IMR-90 (cell line): ENCODE results near the gene CRAMP1. TPM values are rescaled to one million over a fixed set of nuclear protein-coding genes. Genes with fewer than 3 reads are reported as not detected.

Experiments
- ATAC-seq: fragments of 200-7000 bp; cut with Tn5 transposase; 2 replicates; pipeline ENCODE4 v1.9.1; 2020; ENCODE audit warnings: low read depth, mild to moderate bottlenecking, moderate library complexity
- BruUV-seq: library from RNA; stranded (reverse); fragments of 400-500 nt; replicated peaks from 2 replicates; lab custom pipeline; 2021; lab: Mats Ljungman, UMichigan
- CTCF ChIA-PET: fragments of 300-600 bp; formaldehyde crosslinking; extraction: SDS; loops from one replicate; lab custom pipeline; 2021; ENCODE audit warnings: antibody characterized with exemption; lab: Yijun Ruan, JAX
- POLR2A ChIA-PET: fragments of 300-600 bp; sonication (Branson Sonifier 250); formaldehyde crosslinking; loops from one replicate; lab custom pipeline; 2022; ENCODE audit warnings: antibody characterized with exemption; ENCODE audit not compliant: unreplicated experiment; lab: Charles Lee
- DNase-seq: peaks from one replicate; pipeline ENCODE4 v3.0.0; 2013
- H2AFZ ChIP-seq: replicated peaks from 2 replicates; pipeline ENCODE3; 2013; ENCODE audit warnings: low read length, mild to moderate bottlenecking; ENCODE audit not compliant: poor library complexity
- H2AK5ac ChIP-seq: 2 replicates; pipeline ENCODE4 v1.6.1; 2013; ENCODE audit warnings: low read depth, low read length, inconsistent platforms
- H2AK9ac ChIP-seq: replicated peaks from 2 replicates; pipeline ENCODE3; 2013; ENCODE audit warnings: mild to moderate bottlenecking, low read depth, low read length, moderate library complexity; ENCODE audit not compliant: poor library complexity
- H2BK120ac ChIP-seq: 2 replicates; pipeline ENCODE4 v1.6.1; 2013; ENCODE audit warnings: low read depth, low read length, inconsistent platforms
- H2BK15ac ChIP-seq: 3 replicates; pipeline ENCODE4 v1.6.1; 2013; ENCODE audit warnings: low read depth, low read length, inconsistent platforms
- H2BK20ac ChIP-seq: 2 replicates; pipeline ENCODE4 v1.6.1; 2013; ENCODE audit warnings: low read depth, mild to moderate bottlenecking, inconsistent platforms, low read length, moderate library complexity
- H2BK5ac ChIP-seq: 2 replicates; pipeline ENCODE4 v1.6.1; 2013; ENCODE audit warnings: mild to moderate bottlenecking, low read depth, low read length, inconsistent platforms; ENCODE audit not compliant: poor library complexity, severe bottlenecking
- H3K14ac ChIP-seq: replicated peaks from 2 replicates; pipeline ENCODE4 v1.6.1; 2013; ENCODE audit warnings: low read depth, low read length, inconsistent platforms
- H3K18ac ChIP-seq: 2 replicates; pipeline ENCODE4 v1.6.1; 2013; ENCODE audit warnings: low read depth, low read length, control low read depth
- H3K23ac ChIP-seq: 2 replicates; pipeline ENCODE4 v1.6.1; 2013; ENCODE audit warnings: low read depth, low read length, inconsistent platforms
- H3K27ac ChIP-seq: 2 replicates; pipeline ENCODE4 v1.5.1; 2013; ENCODE audit warnings: mild to moderate bottlenecking, control low read depth, low read length; ENCODE audit not compliant: insufficient read depth
- H3K27me3 ChIP-seq: 2 replicates; pipeline ENCODE4 v1.6.1; 2013; ENCODE audit warnings: low read length; ENCODE audit not compliant: control insufficient read depth, insufficient read depth
- H3K36me3 ChIP-seq: 2 replicates; pipeline ENCODE4 v1.6.1; 2013; ENCODE audit warnings: low read length, mixed read lengths; ENCODE audit not compliant: control insufficient read depth, insufficient read depth
- H3K4ac ChIP-seq: 2 replicates; pipeline ENCODE4 v1.6.1; 2013; ENCODE audit warnings: low read depth, low read length, inconsistent platforms
- H3K4me1 ChIP-seq: 2 replicates; pipeline ENCODE4 v1.6.1; 2013; ENCODE audit warnings: low read length, mixed read lengths; ENCODE audit not compliant: control insufficient read depth, insufficient read depth
- H3K4me2 ChIP-seq: 2 replicates; pipeline ENCODE4 v1.6.1; 2013; ENCODE audit warnings: low read depth, mild to moderate bottlenecking, control low read depth, low read length, moderate library complexity
- H3K4me3 ChIP-seq: 2 replicates; pipeline ENCODE4 v1.5.1; 2013; ENCODE audit warnings: low read depth, mild to moderate bottlenecking, control low read depth, low read length, moderate library complexity; ENCODE audit not compliant: insufficient read depth
- H3K56ac ChIP-seq: 2 replicates; pipeline ENCODE4 v1.6.1; 2013; ENCODE audit warnings: low read length, inconsistent platforms; ENCODE audit not compliant: insufficient read depth; ENCODE audit errors: extremely low read depth
- H3K79me1 ChIP-seq, 2 experiments: 2 replicates each; pipeline ENCODE4 v1.6.1; 2013; ENCODE audit warnings: low read length in 2 of 2, inconsistent platforms in 1 of 2, low read depth in 1 of 2
- H3K9ac ChIP-seq: 2 replicates; pipeline ENCODE4 v1.6.1; 2013; ENCODE audit warnings: low read depth, low read length, control low read depth
- H3K9me1 ChIP-seq: 2 replicates; pipeline ENCODE4 v1.6.1; 2013; ENCODE audit warnings: low read length, inconsistent platforms; ENCODE audit not compliant: insufficient read depth
- H3K9me3 ChIP-seq: 2 replicates; pipeline ENCODE4 v1.6.1; 2013; ENCODE audit warnings: low read length; ENCODE audit not compliant: control insufficient read depth, insufficient read depth
- H4K20me1 ChIP-seq: 2 replicates; pipeline ENCODE4 v1.6.1; 2013; ENCODE audit warnings: low read length, inconsistent platforms; ENCODE audit not compliant: insufficient read depth
- H4K5ac ChIP-seq: 2 replicates; pipeline ENCODE4 v1.6.1; 2013; ENCODE audit warnings: mild to moderate bottlenecking, low read depth, low read length, control low read depth
- H4K8ac ChIP-seq, 2 experiments: 2 replicates each; pipeline ENCODE4 v1.6.1; 2013; ENCODE audit warnings: low read depth in 2 of 2, low read length in 2 of 2, control low read depth in 1 of 2, inconsistent platforms in 1 of 2
- H4K91ac ChIP-seq: 2 replicates; pipeline ENCODE4 v1.6.1; 2013; ENCODE audit warnings: low read depth, low read length, inconsistent platforms; ENCODE audit not compliant: insufficient read depth
- CHD1 ChIP-seq: IDR thresholded peaks from 2 replicates; pipeline ENCODE4 v1.6.1; 2012; ENCODE audit warnings: low read depth, low read length, improper control_type of control experiment
- CTCF ChIP-seq: conservative IDR thresholded peaks from 2 replicates; pipeline ENCODE4 v1.5.1; 2012; ENCODE audit warnings: mild to moderate bottlenecking, low read depth, low read length, improper control_type of control experiment
- ELK1 ChIP-seq: fragments of 150-350 bp; IDR thresholded peaks from 2 replicates; pipeline ENCODE4 v1.6.1; 2016; ENCODE audit warnings: low read depth, mild to moderate bottlenecking, low read length, moderate library complexity, borderline replicate concordance
- FOS ChIP-seq: fragments of 150-350 bp; IDR thresholded peaks from 2 replicates; pipeline ENCODE4 v1.6.1; 2016; ENCODE audit warnings: low read depth, low read length
- MXI1 ChIP-seq: IDR thresholded peaks from 2 replicates; pipeline ENCODE4 v1.6.1; 2012; ENCODE audit warnings: low read depth, mild to moderate bottlenecking, low read length, moderate library complexity, borderline replicate concordance
- NFE2L2 ChIP-seq: fragments of 150-350 bp; IDR thresholded peaks from 2 replicates; pipeline ENCODE4 v1.6.1; 2016; ENCODE audit warnings: low read depth, mild to moderate bottlenecking, low read length
- RAD21 ChIP-seq: IDR thresholded peaks from 2 replicates; pipeline ENCODE4 v1.6.1; 2012; ENCODE audit warnings: low read length, improper control_type of control experiment
- SMC3 ChIP-seq: fragments of 150-350 bp; IDR thresholded peaks from 2 replicates; pipeline ENCODE4 v1.6.1; 2016; ENCODE audit warnings: low read depth, mild to moderate bottlenecking, antibody characterized with exemption, low read length, moderate library complexity
- WGBS, 2 experiments: methylation state at CpG; one replicate each; pipeline versions ENCODE4 v1.1.5 to v1.1.7; 2013; ENCODE audit warnings: missing lambda C conversion rate in 2 of 2; ENCODE audit not compliant: insufficient read length in 1 of 2; ENCODE audit errors: extremely low coverage in 2 of 2; 5-methylcytosine and 5-hydroxymethylcytosine counted together
- dilution Hi-C: fragments of 300-500 bp; cut with HindIII; formaldehyde crosslinking; loops from one replicate; pipeline ENCODE4 v1.14.3; 2018; ENCODE audit warnings: low sequenced_read_pairs; ENCODE audit not compliant: unreplicated experiment
- in situ Hi-C: fragments of 300-500 bp; cut with MboI; formaldehyde crosslinking; loops from 3 replicates; pipeline ENCODE4 v1.14.3; 2019; ENCODE audit warnings: low sequenced_read_pairs, inconsistent platforms, mixed read lengths
- intact Hi-C: fragments of 100-400 bp; cut with micrococcal nuclease; formaldehyde crosslinking; loops from 2 replicates; pipeline ENCODE4 v1.10.0; 2022
- polyA plus RNA-seq, 3 experiments: library from polyadenylated mRNA; depleted of rRNA; stranded (reverse); fragments of >200 nt; gene quantifications; 2 replicates each; pipeline ENCODE4 v1.2.3, GENCODE V29; 2012; ENCODE audit warnings: low replicate concordance in 1 of 3
- total RNA-seq: library from RNA; depleted of rRNA; stranded (reverse); fragments of >200 nt; gene quantifications from 2 replicates; pipeline ENCODE4 v1.2.3, GENCODE V29; 2012

CRAMP1 gene
- total and polyA plus RNA-seq, 2 of the 4 experiments (the other 2 are of a cell fraction), result 3.2 to 12.0 TPM

DNA sequence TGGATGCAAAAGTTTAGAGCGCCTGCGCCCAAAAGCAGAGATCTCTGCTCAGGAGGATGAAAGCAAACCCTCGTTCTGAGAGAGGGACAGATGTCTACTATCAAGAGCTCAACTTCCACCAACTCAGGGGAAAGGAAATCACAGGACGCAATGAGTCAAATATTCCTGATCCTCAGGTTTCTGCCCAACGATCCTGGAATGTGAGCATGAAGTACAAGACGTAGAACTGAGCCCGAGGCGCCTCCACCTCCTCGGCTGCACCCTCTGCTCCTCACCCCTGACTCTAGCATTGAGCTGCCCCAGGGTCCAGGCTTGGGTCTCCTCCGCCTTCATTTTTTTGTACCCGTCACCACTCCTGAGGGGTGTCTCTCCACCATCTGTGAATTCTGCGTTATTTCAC, 15.6 kb upstream of the CRAMP1 start:
- Histone ChIP-seq H4K91ac (no peak overlapping the region), H2AK5ac (no peak overlapping the region), H3K14ac (no peak overlapping the region), H2AK9ac (peak overlapping the region; percentile 26), H3K23ac (no peak overlapping the region), H2BK20ac (no peak overlapping the region), H3K4me3 (no peak overlapping the region), H4K20me1 (no peaks in the 10 kb centered on the region), H3K4me1 (no peaks in the 10 kb centered on the region), H3K27ac (no peak overlapping the region), H2BK5ac (no peak overlapping the region), H3K56ac (no peak overlapping the region), H2BK15ac (no peak overlapping the region), H2AFZ (no peak overlapping the region), H2BK120ac (no peak overlapping the region), H3K27me3 (no peaks in the 10 kb centered on the region), H3K9ac (no peak overlapping the region), H4K5ac (no peak overlapping the region), H3K4me2 (no peak overlapping the region), H4K8ac (no peak overlapping the region), H3K4ac (no peak overlapping the region), H3K79me1 (no peaks in the 10 kb centered on the region), H3K9me1 (no peaks in the 10 kb centered on the region), H3K9me3 (no peaks in the 10 kb centered on the region), H3K18ac (no peak overlapping the region), H3K36me3 (peaks cover 21% of the 10 kb centered on the region)
- ATAC-seq, result no peak
- no peak for TF ChIP-seq CTCF
- TF ChIP-seq SMC3, result no peak
- TF ChIP-seq CHD1, result no peak
- TF ChIP-seq MXI1, result no peak
- TF ChIP-seq FOS, result no peak
- no peak for TF ChIP-seq NFE2L2
- TF ChIP-seq ELK1, result no peak
- no peak for TF ChIP-seq RAD21
- in situ Hi-C loops (no loop called here), dilution Hi-C loops (no loop called here), intact Hi-C loops (no loop called here)
- DNase-seq, result no peak
- BruUV-seq, result no TSS peak
- ChIA-PET CTCF (no interaction called here), POLR2A (no interaction called here)
- no CpG with 5 or more reads among the region's 12 CpGs for whole genome bisulfite sequencing, 2 experiments
